Stimulated activated CD8-positive, alpha-beta memory T cell treated with anti-CD3 and anti-CD28 coated beads, Interleukin-4, amount 100 ng/mL, for 48 hours (primary cell): ENCODE data around the gene CMTM1.
"Not testable (repeated sequence)": the region's sequence is repeated elsewhere in the genome, so short reads cannot be mapped to it uniquely, and the experiment has no call there.

Experiments used
- DNase-seq: peaks from one replicate; pipeline ENCODE4 v3.0.0-alpha.2; 2020

Gene CMTM1

DNA sequence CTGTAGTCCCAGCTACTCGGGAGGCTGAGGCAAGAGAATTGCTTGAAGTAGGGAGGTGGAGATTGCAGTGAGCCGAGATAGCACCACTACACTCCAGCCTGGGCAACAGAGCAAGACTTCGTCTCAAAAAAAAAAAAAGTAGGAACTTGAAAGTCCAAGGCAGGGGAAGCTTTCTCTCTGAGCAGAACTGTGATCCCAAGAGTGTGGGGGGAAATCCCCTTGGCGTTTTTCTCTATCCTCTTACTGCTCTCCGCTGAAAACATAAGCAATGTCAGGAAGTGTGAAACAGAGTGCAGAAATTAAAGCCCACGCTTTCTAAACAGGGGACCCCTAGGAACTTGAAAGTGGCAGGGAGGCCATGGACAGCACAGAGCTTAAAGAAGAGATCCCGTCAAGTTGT is 28.5 kb downstream of the CMTM1 start:
- DNase-seq = no peak

DNA sequence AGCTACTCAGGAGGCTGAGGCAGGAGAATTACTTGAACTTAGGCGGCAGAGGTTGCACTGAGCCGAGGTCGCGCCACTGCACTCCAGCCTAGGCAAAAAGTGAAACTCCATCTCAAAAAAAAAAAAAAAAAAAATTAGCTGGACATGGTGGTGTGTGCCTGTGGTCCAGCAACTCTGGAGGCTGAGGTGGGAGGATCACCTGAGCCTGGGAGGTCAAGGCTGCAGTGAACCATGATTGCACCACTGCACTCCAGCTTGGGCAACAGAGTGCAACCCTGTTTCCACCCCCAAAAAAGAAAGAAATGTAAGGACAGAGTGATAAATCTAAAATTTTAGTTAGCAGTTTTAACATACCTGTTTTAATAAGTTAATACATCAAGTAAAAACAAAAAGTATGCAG is 30.3 kb downstream of the CMTM1 start:
- not testable (repeated sequence) for DNase-seq

DNA sequence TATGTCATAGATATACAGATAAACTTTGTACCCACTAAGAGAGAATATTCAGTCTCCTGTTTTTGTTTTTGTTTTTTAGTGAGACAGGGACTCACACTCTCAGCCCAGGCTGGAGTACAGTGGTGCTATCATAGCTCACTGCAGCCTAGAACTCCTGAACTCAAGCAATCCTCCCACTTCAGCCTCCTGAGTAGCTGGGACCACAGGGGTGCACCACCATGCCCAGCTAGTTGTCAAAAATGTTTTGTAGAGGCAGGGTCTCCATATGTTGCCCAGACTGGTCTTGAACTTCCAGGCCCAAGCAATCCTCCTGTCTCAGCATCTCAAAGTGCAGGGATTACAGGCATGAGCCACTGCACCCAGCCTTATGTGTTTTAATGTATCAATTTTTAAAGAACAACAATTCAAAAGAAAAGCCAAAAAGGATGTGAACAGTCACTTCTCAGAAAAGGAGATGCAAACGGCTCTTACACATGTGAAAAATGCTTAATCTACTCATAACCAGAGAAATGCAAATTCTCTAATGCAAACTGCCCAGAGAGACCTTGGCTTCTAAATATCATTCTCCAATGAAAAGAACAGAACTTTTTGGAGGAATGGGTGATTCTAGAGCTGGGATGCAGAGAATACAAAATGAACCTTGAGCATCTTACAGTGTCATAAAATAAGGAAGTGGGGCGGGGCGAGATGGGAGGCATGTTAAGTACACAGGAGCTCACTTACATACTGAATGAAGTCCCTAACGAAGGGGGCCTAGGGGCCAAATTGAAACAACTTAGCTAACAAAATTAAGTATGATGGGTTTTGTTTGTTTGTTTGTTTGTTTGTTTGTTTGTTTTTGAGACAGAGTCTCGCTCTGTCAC is 31.0 kb downstream of the CMTM1 start:
- DNase-seq = no peak

DNA sequence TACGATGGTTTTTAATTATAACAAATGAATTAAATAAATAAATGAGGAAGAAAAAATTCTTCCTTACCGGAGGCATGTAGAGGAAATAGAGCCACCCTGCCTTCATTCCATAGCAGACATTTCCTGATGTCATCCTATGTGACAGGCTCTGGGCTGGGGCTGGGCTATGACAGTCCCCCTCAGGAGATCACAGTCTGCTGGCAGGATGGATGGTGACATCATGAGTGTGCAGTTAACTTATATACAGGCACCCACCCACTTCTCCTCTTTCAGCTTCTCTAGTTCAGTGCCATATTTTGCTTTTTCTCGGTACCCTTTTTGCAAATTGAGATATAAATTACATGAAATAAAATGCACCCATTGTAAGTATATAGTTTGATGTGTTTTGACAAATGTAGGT is 31.9 kb downstream of the CMTM1 start:
- DNase-seq = no peak

DNA sequence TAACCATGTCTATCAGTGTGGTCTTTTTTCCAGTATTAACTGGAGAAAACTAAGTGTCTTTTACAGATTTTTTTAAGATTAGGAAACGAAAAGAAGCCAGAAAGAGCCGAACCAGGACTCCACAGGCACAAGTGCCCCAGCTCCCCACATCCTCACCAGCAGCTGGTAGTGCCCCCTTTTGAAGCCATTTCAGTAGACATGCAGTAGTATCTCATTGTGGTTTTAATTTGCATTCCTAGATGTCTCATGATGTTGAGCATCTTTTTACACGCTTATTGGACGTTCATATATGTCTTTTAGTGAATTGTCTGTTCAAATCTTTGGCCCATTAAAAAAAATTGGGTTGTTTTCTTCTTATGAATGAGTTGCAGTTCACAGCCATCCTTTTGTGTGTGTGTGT is 33.5 kb downstream of the CMTM1 start:
- DNase-seq = no peak

DNA sequence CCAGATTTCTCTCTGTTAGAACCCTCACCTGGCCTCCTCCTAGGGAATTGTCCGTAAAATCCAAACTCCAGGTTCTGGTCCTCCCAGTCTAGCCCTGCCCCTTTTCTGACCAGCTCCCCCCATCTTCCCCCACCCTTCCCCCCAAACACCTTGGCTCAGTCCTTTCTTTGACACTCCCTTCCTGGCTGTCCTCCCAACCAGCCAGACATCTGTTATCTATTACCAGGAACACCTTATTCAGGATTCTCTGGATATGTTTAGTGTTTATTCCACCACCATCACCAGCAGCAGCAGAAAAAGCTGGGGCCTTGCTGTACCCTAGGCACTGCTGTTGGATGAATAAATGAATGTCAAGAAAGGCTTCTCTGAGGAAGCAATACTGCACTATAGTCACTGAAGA is 34.2 kb downstream of the CMTM1 start:
- DNase-seq = no peak

DNA sequence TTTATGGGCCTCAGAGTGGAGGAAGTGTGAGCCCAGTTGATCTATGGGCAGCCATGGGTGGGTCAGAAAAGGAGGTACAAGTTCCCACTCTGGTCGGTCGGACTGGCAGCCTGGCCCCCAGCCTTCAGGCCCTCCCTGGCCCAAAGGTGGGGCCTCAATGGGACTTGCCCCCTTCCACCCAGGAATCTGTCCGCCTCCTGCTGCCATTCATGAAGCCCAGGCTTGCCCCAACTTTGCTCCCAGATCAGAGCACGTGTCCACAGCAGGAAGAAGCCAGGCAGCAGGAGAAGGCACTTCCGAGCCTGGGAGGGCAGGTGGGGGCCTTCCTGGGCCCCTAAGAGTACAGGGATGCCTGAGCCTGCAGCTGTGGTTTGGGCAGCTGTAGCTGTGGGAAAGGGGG is 35.2 kb downstream of the CMTM1 start:
- DNase-seq = no peak

DNA sequence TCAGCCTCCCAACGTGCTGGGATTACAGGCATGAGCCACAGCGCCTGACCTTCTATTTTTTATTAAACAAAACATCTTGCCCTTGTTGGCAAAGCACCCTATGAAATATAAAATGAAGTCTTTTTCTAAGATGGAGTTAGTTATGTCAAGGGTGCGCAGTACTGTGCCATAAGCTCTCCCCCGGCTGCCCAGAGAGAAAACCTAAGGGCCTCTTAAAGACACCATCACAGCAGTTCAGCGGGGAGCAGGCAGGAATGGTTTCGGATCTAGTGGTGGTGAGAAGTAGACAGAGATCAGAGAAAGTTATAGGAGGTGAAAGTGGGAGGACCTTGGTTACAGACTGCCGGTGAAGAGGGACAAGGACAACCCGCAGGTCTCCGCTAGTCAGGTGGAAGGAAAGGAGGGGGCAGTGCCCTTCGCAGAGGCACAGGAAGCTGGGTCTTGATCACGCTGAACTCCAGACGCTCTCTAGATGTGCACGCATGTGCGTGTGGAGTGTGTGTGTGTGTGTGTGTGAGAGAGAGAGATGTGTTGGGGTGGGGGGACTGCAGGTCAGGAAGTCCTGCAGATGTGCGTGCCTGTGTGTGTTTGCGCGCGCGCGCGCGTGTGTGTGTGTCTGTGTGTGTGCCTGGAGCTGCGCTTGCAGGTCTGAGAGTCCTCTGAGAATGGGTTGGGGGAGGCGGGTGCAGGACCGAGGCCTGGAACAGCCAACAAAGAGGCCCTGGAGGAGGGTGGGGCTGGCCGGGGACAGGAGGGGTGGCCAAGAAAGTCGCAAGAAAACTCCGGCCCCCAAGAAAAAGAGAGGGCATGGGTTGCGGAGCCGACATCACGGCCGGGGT is 37.5 kb downstream of the CMTM1 start:
- DNase-seq = peak; percentile 75

DNA sequence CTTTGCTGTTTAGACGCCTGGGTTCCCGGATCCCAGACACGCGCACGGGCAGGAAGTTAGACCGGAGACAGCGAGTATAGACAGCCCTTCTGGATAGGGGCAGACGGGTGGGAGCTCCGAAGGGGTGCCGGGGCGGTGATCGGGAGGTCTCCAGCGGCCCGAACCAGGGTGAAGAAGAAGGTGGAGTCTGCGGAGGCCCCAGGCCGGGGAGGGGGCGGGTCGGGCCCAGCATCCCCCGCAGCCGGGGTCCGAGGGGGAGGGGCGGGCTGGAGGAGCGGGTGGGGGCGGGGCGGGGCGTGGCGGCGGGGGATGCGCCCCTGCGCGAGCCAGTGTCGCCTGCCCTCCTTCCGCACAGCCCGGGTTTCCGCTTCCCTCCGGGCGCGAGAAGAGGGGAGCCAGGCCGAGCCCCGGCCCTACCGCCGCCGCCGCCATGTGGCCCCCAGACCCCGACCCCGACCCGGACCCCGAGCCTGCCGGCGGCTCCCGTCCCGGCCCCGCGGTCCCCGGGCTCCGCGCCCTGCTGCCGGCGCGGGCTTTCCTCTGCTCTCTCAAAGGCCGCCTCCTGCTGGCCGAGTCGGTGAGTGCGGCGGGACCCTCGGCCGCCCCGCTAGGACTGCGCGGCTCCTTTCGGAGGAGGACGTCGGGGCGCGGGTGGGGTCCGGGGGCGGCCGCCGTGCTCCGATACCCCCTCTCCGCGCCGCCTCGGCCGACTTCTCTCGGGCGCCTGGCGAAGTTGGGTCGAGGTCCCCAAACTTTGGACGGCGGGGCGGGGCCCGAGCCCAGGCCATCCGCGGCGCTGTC is 38.3 kb downstream of the CMTM1 start, which contains the start of gene CMTM3:
Gene CMTM3 (plus strand): TSS at position 329 of the 801 bp plus-strand sequence. CDS start 102 bp downstream, at position 431.
- peak; percentile 83 for DNase-seq

DNA sequence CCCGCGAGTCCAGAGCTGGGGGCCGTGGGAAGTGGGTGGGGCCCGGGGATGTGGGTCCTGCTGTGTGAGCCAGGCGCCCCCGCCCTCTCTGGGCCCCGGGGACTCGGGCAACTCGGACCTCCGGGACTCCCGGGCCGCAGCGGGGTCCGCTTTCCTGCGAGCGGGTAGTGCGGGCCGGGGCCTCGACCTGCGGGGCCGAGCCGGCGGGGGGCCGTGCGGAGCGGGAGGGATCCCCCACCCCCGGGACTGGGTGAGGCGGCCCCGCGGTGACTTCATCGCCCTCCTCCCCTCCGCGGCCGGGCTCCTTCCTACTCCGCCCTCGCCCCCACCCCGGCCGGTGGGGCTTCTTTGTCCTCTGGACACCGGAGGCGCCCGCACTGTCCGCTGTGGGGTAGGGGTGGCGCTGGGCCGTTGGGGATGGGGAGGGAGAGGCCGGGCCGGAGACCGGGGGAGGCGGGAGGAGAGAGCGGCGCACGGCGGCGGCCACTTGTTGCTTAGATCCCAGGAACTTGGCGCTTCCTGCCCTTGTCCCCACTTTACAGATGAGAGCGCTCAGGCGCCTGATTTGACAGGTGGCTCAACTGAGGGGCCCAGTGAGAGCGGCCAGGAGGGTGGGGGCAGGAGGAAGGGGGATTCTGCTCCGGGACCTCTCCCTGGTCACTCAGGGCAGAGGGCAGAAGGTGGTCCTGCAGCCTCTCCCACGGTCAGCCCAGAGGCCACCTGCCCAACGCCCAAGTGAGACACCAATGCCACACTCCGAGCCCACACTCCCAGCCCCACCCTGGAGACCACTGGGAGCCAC is 39.1 kb downstream of the CMTM1 start:
- DNase-seq = peak; percentile 53

DNA sequence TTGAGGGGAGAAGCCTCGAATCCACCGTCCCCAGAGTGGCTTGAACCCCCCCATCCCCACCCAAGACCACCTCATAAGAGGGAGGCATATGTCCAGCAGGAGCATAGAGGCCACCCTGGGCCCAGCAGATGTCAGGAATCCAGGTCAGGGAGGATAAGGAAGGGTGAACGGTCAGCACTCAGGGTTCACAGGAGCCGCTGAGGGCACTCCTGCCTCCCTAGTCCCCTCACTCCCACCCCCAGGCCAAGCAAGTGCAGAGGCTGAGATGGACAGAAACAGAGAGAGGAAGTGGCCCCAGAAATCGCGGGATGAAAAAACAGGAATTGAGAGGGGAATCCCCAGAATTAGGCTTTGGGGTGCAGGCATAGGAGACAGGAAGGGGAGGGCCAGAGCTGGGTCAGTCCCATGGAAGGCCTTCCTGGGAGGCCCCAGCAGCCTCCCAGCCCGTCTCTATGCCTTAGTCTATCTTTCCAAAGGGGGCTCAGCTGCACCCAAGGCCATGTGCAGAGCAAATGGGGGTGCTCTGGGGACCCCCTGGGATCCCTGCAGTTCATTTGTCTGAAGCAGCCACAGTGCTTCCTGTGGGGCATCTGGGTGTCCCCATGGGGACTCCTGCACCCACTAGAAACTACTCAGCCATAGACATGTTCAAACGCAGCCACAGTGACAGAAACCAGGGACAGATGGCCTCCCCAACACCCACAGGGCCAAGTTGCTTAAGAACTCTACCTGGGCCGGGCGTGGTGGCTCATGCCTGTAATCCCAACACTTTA is 39.9 kb downstream of the CMTM1 start:
- no peak for DNase-seq

DNA sequence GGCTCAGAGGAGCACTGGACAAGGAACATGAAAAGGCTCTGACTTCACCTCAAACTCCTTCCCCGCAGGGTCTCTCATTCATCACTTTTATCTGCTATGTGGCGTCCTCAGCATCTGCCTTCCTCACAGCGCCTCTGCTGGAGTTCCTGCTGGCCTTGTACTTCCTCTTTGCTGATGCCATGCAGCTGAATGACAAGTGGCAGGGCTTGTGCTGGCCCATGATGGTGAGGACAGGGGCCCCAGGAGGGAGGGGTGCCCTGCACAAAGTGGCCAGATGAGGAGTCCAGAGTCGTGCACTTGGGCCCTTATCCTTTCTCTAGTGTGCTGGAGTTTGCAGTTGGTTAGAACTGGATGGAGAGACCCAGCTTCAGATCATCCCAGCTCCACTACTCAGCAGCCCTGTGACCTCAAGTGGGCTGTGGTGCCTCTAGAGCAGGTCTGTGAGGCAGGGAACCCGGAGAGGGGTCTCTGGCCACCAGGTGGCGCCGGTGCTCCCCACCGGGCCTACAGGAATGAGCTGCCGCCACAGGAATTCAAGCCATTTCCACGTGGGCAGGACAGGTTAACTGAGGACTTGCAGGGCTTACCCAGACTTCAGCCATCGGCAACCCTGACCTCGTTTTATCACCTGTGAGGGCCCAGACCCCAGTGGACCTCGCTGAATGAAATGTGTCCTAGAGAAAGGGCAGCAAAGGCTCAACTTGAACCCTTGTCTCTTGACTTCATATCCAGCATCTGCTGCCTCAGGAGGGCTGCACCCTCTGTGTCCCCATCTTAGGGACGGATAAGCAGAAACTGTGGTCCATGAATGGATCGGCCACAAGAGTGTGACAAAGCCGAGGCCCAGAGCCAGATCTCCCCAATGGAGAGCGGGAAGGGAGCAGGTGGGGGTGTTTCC is 42.3 kb downstream of the CMTM1 start:
- DNase-seq = peak; percentile 93

DNA sequence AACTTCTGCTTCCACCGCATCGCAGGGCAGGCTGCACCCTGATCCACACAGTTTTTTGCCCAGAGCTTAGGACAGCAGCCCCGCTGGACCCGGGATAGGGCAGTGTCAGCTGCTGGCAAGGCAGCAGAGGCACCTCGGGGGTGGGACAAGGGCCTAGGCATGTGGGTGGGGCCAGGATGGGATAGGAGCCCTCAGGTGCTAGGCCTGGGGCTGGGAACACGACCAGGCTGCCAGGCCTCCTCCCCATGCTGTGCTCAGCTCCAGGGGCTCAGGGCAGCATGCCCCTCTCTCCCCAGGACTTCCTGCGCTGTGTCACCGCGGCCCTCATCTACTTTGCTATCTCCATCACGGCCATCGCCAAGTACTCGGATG is 42.9 kb downstream of the CMTM1 start:
- DNase-seq = no peak

DNA sequence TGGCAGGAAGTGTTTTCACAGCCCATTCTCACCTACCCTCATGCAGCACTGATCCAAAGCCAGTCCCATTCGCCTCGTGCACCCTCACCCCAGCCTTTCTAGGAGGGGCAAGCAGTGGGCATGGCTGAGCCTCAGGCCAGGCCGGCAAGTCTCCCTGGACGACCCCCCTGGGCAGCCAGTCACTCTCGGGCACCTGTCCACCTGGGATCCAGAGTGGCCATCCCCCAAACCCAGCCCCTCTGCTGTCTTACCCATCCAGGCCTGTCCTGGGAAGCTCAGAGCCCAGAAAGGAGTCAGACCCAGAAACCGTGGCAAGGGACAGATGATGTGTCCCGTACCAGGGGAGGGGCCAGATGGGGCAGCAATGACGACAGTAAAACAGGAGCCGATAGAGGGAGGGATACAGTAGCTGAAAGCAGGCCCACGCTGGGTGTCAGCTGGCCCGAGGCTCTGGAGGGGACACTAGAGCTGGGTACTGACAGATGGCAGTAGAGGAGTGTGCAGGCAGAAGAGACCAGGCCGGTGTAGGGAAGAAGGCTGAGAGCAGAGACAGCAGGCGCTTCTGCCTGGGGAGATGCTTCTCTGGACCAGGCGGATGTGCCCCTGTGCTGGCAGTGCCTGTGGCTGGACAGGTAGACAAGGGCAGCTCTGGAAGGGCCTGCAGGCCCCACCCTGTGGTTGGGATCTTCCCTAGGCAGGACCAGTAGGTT is 44.0 kb downstream of the CMTM1 start:
- DNase-seq = no peak

DNA sequence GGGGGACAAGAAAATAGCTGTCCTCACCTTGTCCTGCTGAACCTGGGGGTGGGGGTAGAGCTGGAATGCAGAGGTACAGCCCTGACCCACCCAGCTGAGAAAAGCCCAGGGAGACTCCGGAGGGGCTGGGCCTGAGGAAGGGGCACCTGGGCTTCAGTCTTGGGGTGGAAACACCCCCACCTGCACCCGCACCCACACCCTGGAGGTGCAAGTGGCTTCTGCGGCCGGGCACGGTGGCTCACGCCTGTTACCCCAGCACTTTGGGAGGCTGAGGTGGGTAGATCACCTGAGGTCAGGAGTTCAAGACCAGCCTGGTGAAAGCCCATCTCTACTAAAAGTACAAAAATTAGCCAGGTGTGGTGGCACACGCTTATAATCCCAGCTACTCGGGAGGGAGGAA is 45.7 kb downstream of the CMTM1 start:
- DNase-seq = not testable (repeated sequence)

DNA sequence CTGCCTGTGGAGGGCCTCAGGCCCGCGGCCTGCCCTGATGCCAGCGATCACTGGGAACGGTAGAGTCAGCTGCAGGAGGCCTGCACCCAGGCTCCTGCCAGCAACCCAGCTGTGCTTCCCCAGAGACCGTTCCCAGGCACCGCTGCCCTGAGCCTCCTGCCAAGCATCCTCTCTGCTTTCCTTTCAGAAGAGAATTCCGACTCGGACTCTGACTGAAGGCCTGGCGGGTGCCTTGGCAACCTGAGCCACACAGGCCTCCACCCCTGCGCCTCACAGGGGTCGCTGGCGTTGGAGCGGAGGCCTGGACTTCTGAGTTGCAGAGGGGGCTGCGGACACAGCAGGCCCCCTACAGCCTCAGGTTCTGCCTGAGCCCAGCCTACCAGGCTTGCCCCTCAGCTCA is 46.2 kb downstream of the CMTM1 start:
- DNase-seq = no peak

DNA sequence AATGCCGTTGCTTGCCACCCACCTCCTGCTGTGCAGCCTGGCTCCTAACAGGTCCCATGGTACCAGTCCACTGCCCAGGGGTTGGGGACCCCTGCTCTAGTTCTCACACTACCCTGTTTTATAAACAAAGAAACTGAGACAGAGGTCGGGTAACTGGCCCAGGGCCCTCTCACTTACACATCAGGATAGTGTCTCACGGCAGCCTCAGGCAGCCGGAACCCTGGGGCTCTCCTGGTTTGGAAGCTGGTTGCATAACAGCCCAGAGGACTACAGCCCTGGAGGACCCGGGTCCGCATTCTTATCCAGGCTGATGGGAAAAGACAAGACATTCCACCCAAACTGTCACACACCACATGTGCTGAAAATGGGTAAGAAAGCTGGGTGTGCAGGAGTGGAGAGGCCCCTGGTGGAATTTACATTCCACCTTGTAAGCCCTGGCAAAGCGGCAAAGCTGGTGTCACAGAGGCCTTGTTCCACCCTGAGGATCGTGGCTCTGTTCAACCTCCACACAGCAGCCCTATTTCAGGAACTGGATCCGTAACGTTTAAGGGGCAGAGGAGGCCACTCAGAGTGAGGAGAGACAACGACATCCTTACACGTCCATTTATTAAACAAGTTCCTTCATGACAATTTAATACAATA is 48.0 kb downstream of the CMTM1 start:
- no peak for DNase-seq

DNA sequence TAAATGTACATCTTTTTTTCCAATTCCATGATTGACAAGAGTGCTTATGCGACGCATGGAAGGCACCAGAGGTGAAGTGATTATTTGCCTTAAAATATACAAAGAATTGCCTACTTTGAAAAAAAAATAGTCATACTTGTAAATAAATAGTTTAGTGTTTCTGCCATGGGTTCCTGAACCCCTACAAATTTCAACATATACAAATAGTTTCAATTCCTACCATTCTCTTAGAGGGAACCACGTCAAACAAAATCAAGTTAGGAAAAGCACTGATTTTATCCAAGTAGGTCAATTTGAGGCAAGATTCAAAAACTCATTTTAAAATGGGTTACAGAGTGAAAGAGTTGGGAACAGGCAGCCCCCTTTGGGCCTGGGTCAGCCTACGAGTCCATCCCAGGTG is 49.9 kb downstream of the CMTM1 start:
- DNase-seq = no peak

DNA sequence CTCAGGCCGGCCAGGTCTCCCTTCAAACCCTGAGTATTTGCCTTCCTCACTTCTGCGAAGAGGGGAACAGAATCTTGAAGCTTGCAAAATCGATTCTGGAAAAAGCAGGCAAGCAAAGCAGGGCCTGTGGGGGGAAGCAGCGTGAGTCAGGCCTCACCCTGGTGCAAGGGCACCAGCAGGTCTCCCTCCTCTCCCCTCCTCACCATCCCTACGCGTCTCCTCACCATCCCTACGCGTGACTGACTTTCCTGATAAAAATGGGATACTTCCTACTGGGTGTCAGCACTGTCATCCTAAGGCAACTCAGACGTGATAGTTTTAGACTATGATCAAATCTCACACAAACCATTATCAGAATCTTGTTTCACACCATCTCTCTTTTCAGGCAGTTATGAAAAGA is 50.4 kb downstream of the CMTM1 start:
- no peak for DNase-seq
